ENCODE measurements around the gene C3orf49. TPM values are rescaled to one million over a fixed set of nuclear protein-coding genes. Genes with fewer than 3 reads are reported as not detected.

C3orf49 gene
- polyA plus RNA-seq, 10 donors = 0.15 to 0.55 (median 0.30) TPM; not detected in 3

DNA sequence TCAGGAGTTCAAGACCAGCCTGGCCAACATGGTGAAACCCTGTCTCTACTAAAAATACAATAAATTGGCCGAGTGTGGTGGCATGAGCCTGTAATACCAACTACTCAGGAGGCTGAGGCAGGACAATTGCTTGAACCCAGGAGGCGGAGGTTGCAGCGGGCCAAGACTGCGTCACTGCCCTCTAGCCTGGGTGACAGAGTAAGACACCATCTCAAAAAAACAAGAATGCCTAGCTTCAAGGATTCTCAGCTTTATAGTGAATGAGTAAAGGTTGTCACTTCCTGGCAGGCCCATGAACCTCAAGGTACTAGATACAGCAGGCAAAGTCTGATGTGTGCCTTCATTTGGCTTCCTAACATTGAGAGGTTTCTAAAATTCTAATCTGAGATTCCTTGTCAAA lies 30.1 kb downstream of the C3orf49 start:
- no peak for DNase-seq

DNA sequence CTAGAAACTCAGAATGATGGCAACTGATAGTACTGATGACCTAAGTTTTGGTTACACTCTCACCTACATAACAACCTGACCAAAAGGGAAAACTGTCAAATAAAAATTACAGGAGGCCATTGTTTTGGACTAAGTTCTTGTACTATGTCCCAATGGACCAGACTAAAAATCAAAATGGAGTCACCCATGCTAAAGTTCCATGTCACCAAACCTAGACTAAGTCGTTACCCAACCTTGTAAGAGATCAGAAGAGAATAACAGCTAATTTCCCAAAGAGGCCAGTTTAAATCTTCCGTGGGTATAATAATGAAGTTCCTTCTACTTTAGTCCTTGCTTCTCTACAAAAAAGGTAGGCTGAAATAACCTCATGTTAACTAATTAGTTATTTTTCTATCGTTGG lies 32.2 kb downstream of the C3orf49 start:
- DNase-seq = no peak

DNA sequence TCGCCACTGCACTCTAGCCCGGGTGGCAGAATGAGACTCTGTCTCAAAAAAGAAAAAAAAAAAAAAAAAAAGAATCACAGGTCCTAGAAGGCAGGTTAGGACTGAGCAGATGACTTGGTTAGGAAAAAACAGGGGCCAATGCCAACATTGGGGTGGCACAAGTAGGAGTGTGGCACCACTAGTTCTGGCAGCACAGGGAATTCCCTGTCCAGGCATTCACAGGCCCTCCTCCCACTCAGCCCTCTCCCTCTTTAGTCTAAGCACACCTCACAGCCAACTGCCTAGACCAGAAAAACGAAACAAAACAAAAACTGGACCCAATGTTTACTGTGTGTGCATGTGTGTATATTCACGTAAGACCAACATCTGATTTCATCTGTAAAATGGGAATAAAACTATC lies 34.0 kb downstream of the C3orf49 start:
- no peak for DNase-seq

DNA sequence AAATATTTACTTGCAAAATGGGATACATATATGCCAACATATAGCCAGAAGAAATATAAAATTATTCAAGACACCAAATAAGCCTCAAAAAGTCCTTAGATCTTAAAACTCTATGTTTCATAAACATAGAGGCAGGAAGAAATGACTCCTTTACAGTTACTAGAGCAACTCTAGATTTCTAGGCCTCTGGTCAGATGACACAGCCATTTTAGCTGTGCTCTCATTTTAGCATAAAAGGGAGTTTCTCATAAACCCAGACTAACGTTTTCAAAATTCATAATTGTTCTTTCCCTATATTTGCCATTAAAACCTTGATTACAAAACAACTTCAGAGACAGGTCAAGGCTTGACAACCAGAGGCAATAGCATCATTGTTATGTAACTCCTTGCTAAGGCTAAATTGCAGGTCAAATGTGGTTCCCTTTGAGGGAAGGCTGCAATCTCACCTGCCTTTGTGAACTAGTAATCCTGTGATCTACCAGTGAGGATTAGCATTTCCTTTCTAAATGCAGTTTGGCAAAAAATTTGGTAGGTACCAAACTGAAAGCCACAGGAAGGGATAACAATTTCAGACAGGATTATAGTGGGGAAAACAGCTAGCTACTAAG lies 36.3 kb downstream of the C3orf49 start:
- DNase-seq = no peak

DNA sequence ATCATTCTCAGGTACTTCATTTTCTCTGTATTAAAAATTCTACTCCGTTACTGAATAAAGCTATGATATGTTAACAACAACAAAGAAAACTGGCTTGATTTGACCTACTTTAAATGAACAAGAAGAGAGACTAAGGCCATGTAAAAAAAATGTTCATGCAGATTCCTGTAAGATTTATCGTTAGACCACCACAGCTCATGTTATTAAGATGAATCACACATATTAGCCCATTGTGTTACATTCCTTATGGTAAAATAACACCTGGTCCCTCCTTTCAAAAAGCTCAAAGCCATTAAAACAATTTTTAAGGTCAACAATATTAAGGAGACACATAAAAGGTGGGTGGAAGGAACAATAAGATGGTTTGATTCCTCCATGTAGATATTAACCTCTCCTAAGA lies 38.2 kb downstream of the C3orf49 start:
- no peak for DNase-seq

DNA sequence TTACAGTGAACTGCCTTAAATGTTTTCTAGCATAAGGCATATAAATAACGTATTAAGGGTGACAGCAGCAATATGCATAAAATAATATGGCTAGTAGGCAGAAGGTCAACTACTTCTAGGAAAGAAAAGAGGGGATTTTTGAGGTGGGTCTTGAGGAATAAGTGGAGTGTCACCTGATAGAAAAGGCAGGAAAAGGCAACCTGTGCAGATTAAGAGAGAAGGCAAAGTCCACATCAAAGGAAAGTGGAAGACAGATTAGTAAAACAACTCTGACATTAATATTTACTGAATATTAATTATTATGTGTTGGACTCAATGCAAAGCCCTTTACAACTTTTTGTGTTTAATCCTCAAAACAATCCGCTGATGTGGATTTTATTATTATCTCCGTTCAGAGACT lies 41.7 kb downstream of the C3orf49 start:
- DNase-seq = no peak

DNA sequence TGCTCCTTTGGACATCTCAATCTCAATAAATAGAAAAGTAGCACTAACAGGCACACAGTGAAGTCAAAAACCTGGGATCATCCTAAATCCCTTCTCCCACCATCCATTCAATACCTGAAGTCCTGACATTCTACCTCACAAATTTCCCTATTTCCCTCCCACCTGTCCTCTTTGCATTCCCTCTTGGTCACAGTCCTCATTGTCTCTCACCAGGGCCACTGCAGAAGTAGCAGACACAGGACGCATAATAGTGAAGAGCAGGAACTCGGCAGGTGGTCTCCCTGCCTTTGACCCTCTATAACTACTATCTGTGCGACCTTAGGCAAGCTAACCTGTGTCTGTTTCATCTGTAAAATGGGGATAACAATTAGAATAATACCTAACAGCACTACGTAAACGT lies 42.2 kb downstream of the C3orf49 start:
- DNase-seq = no peak

DNA sequence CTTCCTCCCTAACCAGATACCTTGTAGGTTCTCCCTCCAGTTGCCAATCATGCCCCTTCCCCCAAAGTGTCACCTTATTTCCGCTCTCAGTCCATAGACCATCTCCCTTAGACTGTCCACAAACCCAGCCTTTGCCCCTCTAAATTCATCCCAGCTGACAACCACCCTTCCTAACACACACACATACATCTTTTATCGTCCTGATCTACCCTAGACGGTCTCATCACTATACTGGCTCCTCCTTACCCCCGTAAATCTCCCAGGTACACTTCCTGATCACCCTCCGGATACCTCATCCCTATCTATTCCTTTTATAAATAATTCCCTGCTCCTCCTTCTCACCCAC lies 43.7 kb downstream of the C3orf49 start:
- no peak for DNase-seq

DNA sequence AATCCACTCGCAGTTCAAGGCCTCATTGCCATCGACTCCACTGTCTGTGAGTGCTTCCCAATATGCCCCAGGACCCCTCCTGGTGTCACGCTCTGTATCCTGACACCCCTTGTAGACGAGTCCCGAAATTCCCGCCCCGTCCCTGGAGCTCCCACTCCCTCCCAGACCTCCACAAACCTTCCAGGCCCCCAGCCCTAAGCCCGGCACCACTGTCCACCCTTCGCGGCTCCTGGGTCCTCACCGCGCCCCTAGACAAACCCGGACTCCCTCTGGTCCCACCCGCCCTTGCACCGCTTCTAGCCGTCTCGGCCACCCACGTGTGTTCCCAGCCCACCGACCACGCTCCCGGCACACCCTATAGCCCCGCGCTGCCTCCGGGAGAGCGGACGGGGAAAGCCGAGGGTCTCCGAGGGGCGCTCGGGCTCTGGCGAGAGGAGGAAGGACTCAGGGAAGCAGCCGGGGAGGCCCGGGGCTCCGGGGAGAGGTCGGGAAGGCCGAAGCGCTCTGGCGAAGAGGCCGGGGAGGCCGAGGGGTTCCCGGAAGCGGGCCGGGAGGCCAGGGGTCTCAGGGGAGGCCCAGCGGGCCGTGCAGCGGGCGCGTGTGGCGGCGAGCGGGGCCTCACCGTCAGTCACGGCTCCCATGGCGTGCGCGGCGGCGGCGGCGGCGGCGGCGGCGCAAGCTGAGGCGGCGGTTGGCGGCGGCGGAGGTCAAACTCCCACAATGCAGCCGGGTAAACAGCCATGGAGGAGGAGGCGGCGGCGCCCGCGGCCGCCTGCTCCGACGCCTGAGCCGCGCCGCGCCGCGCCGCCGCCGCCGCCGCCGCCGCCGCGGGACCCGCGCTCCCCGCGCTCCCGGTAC lies 44.3 kb downstream of the C3orf49 start, which contains the start of the genes ATXN7 and THOC7:
Gene ATXN7 (plus strand): TSS at position 718 of the 858 bp plus-strand sequence. CDS start 48,732 bp downstream, outside the sequence.
Gene THOC7 (minus strand): TSS at position 656 of the 858 bp plus-strand sequence. CDS start 15 bp downstream, at position 641.
- peak; percentile 49 to 85 (median 55) for DNase-seq

DNA sequence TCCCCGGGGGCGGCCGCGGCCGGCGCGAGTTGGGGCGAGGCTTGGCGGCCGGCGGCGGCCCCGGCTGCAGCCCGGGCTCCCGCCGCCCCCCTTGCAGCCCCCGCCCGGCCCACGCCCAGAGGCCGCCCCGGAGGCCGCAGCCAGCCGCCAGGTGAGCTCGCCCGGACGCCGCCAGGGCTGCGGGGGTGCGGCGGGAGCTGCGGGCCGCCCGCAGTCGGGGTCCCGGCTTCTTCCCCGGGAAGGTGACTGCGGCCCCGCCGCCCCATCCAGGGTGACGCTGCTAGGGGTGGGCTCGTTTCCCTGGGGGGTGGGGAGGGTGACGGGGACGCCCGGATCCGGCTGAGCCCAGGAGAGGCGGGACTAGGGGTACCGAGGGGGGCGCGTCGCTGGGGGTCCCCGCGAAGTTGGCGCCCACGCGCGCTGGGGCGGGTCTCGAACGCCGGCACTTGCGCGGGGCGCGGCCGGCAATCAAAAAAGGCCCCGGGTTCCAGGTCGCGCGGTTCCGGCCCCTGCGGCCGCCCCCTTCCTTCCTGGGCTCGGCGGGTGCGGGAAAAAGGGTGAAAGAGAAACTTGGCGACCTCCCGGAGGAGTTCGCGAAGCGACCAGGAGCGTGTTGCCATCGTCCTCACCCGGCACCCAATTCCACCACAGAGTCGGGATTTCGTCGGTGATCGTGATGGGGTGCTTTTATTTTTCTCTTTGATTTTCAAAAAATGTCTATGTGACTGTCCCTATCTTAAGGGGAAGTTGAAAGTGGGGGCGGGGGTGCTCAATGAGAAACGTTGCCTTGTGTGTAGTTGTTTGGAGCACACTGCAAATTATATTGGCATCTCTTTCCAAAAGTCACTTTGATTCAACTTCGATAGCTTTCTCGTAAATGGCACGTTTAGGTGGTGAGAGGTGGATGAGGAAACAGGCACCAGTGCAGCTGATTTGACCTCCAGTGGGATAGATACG lies 45.2 kb downstream of the C3orf49 start:
- DNase-seq = peak; percentile 11 to 70 (median 46)

DNA sequence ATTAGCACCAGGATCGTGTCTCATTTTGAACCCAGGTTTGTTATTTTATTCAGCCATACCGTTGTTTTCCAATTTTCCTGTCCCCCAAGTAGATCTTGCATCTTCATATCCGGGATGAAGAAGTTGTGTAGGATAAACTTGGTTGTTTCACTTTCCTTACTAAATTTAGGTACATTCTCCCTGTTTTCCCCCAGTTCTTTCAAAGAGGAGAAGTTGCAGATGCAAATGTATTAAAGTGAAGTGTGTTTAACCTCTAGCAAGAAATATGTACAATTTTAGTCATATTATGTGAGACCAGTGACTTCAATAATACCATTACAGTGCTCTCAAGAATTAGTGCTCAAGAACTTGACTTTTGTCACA lies 45.8 kb downstream of the C3orf49 start:
- no peak for DNase-seq

DNA sequence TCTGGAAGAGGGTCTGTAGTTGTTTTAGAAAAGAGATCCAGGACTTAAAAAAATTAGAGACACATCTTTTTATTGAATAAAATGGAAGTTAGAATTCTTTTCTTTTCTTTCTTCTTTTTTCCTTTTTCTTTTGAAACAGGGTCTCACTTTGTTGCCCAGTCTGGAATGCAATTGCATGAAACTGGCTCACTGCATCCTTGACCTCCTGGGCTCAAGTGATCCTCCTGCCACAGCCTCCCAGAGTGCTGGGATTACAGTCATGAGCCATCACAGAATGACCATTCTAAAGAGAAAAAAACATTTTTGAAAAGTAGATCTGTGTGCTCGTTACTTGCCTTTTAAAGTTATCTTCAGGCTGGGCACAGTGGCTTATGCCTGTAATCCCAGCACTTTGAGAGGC lies 48.1 kb downstream of the C3orf49 start:
- no peak for DNase-seq

DNA sequence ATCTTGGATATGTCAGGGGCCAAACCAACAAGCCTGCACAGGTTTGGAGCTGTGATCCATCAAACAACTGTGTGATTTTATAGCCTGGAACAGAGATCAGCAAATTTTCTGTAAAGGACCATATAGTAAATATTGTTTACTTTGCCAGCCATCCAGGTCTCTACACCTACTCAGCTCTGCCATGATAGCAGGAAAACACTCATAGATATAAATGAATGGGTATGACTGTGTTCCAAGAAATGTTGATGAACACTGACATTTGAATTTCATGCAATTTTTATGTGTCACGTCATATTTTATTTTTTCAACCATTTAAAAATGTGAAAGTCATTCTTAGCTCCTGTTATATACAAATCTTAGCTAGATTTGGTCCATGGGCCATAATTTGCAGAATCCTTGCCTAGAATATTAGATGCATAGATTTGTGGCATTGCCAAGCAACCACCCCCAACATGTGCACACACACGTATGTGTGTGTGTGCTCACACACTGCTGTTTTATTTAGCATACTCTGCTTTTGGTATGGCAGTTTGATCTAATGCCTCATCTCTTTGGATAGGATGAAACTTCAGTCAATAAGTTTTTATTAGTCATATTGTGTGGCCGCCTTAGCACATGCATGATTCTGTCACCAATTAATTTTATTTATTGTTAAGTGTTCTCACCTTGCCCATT lies 51.0 kb downstream of the C3orf49 start:
- DNase-seq = no peak

DNA sequence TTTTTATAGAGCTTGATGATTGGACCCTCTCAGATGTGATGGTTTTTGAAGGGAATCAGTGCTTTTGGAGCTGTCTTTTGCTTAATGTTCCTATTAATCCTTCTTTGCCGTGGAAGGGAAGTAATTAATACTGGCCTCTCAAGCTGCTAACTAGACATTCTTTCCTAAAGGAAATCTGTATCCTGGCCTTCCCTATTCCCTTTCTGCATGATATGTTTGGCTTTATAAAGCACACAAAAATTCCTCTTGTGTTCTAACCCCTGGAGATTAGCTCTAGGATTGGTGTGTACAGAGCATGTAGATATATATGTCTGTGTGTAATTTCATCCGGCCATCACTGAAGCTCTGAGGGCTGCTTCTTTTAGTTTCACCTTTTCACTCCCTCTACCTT lies 51.5 kb downstream of the C3orf49 start:
- DNase-seq = no peak

DNA sequence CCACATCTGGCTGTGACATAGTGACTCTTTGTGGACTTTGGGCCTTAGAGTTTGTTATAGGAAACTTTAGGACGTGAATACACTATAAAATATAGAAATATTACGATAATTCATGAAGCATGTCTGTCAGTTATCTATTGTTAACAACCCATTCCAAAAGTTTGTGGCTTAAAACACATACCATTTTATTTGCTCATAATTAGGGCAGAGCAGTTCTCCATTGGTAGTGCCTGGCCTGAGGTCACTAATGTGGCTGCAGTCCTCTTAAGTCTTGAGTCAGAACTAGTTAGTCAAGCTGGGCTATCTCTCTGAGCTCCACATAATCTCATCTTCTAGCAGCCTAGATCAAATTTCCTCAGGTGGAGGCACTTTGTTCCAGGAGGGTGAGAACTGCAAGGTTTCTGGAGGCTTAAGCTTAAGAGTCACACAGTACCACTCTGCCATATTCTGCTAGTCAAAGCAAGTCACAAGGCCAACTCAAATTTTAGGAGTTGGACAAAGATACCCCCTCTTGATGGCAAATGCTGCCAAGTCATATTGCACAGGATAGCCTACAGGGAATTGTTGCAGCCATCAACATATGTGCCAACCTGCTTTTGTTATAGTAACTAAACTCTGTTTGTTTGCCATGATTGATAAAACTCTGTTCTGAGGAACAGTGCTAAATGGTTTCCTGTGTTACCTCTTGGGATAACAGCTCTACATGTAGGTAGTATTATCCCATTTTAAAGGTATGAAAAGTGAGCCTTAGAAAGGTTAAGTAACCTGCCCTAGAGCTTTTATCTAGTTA lies 53.2 kb downstream of the C3orf49 start:
- peak in 1 of 3 donors; percentile 32 for DNase-seq

DNA sequence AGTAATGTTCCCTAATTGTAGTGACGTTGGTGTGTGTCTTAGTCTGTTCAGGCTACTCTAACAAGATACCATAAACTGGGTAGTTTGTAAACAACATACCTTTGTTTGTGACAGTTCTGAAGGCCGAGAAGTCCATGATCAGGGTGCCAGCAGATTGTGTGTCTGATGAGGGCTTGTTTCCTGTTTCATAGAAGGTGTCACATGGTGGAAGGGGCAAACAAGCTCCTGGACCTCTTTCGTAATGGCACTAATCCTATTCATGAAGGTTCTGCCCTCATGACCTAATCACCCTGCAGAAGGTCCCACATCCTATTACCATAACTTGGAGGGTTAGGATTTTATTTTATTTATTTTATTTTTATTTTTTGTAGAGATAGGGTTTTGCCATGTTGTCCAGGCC lies 55.7 kb downstream of the C3orf49 start:
- no peak for DNase-seq

DNA sequence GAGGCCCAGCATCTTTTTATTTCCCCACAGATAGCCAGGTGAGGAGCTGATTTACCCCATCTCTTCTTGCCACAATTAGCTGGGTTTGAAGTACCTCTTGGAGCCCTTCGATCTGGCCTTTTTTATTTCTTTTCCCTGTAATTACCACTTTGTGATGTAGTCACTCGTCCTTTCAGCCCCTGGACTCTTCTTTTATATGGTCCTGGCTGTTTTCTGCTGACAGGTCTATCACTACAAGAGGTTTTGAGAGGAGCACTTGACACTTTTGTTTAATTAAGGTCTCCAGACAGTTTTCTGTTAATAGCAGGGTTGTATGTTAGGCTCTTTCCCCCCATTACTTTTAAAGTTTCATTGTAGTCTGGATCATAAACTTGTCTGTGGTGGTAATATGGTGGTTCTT lies 56.4 kb downstream of the C3orf49 start:
- DNase-seq = no peak

DNA sequence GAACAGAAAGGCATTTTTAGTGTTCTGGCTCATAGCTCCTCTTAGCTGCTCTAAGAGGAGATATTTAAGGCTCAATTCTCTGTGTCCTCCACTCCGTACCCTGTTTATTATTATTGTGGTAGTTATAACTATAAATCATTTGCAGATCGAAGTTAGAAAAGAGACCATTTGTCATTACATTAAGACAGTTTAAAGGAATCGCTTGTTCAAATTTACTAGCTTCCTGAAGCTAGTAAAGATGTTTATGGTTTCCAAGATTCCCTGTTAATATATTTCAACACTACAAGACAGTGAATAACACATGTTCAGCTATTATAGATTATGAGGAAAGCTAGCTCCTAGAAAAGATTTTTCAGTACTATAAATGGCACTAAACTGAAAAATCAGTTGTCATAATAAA lies 57.2 kb downstream of the C3orf49 start:
- DNase-seq = no peak

DNA sequence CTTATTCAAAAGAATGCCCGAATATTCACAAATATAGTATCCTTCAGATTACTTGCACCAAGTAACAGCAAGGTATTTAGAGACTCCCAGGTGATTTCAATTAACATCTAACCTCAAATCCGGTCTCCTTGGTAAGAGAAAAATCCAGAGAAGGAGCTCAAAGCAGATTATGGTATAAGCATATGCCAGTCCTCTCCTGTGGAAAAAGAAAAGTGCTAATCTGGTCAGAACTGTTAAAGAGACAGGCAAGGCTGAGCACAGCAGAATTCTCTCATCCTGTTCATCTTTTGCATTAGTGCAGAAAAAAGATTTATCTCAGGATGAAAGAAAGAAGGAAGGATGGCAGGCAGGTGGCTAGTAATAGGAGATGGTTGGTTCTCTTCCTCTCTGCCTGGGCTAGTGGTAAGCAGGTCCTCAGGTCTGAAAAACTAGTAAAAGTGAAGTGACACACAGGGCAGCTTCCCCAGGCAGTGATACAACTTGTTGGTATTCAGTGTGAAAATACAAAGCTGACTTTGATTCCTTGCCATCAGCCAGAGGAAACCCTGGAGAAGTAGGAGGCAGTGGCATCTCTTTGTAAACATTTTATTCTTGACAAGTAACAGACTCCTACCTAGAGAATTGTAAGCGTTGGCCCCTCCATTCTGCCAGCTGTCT lies 58.8 kb downstream of the C3orf49 start:
- no peak for DNase-seq

DNA sequence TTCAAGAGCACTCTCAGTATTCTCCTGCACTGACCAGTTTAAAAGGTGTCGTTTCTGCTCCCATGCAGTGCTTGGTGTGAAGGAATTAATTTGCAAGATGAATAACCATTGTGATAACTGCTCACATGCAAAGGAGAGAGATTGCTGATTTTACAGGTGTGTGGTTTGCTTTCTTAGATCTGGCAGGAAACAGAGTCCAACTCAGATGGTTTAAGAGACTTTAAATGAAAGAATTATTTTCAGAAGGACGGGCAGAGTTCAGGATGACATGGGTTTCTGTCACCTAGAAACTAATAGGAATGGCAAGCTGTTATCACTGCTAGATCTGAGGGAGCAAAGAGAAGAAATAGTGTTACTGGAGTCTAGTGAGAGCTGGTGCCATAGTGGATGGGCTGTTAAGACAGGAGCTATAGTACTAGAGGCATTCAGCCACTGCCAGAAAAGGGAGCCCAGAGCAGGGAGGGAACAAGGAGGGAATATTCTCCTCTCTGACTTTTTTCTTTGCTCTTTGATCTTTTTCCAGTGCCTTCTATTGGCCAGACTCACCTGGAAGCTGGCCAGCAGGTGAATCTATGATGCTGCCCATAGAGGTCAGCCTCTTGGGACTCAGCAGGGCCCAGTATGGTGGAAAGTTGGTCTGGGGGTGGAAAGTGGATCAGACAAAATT lies 59.4 kb downstream of the C3orf49 start:
- no peak for DNase-seq
